Stimulated activated CD4-positive, alpha-beta T cell treated with anti-CD3 and anti-CD28 coated beads, Interleukin-4, amount 100 ng/mL, for 1 hour (primary cell): Measurements from ENCODE around the gene NRG2.

ENCODE experiments used
- DNase-seq: peaks from one replicate; pipeline ENCODE4 v3.0.0-alpha.2; 2020

Gene NRG2

DNA sequence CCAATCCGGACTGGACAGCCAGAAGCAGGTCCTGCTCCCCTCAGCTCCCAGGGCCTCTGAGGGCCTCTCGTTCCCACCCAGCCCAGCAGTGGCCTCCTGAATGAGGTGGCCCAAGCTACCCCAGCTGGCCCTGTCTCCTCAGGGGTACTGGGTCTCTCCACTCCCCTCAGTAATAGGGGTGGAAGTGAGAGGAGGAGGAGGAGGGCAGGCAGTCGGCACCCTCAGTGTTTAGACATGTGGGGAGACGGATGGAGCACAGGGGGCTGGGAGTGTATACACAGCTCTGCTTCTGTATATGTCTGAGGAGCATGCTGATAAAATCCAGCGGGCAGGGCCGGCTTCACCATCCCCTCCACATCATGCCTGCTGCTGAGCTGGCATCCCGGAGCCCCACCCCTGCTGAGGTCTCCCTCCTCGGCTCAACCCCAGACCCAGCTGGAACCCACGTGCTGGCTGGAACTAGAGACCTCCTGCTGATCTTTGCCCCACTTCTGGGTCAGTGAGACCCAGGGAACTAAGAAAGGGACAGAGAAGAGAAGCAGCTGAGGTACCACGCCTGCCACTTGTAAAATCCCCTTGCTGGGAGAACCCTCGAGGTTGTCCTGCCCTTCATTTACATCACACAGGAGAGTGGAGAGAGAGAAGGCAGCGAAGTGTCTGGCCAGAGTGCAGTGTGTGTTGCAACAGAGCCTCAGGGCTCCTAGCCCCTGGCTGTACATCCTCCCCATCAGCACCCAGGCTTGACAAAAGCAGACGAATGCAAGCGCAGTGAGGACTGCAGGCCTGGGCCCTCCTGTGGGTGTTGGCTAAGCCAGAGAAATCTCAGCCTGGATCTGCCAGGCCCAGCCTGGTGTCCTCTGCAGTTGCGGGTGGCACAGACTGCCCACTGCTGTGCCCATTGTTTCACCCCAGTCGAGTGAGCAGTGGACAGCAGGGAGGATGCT is 170.0 kb downstream of the NRG2 start:
- no peak for DNase-seq

DNA sequence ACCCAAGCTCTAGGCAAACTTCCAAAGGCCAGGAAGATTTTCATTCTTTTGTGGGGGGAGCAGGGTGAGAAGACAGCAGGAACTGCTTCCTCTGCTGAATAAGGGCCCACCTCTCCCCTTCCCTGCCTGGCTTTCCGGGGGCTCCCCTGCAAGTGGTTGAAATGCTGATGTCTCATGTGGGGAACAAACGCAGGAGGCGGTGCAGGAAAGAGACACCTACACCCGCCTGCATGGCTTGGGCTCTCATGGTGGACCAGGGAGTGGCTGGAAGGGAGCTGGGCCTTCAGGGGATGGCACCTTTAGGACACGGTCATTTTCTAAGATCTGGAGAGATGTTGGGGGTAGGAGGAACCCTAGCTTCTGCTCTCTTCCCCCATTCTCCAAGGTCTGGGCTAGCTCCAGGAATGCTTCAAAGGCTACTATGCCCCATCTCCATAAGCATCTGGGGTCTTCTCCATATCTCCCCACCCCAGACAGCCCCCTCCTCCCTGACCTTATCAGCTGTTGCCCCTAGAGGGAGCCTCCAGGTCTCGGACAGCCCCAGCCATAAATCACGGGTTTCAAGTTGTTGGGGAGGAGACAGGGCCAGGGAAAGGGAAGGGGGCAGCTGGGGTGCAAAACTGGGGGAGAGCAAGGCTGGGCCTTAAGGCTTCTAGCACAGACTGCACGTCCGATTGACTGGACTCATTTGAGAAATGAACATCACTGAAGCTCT is 170.9 kb downstream of the NRG2 start:
- DNase-seq: no peak

- no peak for DNase-seq
Observed at GRCh38 chr5:139871614-139872013, 171.5 kb downstream of the NRG2 start.

DNA sequence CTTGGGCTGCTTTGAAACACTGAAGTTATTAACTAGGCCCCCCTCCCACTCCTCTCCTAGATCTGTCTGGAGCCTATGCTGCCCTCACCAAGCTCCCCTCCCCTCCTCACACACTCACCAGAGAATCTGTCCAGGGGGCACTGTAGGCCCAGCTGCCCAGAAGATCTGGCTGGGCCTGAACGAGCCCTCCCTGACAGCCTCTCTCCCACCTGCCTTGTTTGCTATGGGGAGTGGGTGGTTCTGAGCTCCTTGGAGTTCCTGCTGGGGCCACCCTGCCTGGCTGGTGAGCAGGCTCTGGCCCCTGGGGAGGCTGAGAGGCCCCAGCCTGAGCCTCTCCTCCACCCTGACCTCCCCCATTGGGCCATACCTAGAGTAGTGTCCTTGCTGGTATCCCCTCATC is 172.4 kb downstream of the NRG2 start:
- DNase-seq: no peak

GRCh38 chr5:139869042-139869790 is 173.9 kb downstream of the NRG2 start:
- no peak for DNase-seq

GRCh38 chr5:139867581-139867980 is 175.5 kb downstream of the NRG2 start:
- no peak for DNase-seq

- no peak for DNase-seq
Observed at GRCh38 chr5:139867109-139867508, 176.0 kb downstream of the NRG2 start.

DNA sequence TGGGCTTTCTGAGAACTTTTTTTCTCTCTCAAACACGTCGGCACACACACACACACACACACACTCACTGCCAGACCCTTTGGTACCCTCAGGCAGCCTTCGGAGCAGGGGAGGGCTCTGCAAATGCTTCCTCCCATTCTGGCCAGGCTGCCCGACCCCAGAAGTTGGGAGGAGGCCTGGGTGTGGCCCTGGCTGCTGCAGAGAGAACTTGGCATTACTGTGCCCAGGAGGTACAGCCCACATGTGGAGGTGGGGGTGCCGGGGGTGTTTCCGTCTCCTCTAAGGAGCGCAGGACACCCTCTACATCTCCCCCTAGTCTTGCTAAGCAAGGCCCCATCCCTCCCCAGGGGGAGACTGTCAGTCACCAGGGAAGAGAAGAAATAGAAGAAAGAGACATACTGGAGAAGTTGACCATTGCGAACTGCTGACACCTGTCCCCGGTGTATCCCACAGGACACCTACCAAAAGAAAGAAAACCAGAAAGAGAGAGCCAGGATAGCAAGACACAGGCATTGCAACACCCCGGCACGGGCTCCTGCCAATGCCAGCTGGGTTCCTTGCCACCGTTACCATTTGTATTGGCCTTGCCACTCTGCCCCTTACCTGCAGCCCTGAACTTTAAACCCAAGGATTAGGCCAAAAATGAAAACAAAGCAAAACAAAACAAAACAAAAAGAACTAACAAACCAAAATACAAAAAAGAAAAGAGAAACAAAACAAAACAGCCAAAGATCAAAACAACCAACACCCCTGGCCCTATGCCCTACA is 178.2 kb downstream of the NRG2 start:
- DNase-seq: no peak

DNA sequence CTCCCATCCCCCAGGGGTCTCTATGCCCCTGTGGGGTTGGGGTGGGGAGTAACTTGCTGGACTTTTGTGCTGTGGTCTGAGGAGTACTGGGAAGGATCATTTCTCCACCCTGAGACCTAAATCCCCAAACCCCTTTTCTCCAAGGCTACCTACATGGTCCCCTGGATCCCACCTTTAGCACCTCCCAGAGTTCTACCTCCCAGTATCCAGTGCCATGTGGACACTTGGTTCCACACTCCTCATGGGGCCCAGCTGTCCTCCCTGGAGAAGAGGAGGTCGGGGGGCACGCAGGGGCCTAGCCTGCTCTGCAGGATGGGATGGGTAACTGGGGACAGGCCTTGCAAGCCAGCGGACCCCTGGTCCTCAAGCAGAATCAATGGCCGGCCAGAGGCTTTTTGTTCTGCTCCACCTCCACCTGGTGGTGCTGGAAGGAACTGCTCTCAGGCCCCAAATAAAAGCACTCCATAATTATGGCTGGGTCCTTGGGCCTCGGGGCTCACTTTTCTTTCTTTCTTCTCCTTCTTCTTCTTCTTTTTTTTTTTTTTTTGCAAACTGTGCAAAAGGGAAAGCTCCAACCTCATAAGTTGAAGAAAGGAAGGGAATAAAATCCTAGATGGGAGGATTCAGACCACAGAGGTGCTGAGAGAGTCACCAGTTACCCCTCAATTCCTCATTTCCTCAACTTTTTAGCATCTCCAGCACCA is 179.1 kb downstream of the NRG2 start:
- DNase-seq: peak; percentile 61

DNA sequence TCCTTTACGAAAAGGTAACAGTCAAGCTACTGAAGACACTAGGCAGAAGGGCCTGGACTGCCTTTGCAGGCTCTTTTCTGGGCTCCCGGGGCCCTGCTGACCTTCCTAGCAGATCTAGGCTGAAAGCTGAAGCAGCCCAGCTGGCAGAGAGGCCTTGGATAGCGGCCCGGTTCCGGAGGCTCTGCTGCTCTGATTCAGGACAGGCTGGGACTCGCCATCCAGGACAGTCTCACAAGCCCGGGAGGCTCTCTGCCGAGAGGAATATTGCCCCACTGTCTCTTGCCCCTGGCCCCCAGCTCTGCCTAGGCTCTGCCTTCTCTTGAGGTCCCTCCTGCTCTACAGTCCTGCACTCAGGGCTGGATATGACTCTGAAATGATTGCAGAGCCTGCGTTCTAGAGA is 179.7 kb downstream of the NRG2 start:
- DNase-seq: no peak

DNA sequence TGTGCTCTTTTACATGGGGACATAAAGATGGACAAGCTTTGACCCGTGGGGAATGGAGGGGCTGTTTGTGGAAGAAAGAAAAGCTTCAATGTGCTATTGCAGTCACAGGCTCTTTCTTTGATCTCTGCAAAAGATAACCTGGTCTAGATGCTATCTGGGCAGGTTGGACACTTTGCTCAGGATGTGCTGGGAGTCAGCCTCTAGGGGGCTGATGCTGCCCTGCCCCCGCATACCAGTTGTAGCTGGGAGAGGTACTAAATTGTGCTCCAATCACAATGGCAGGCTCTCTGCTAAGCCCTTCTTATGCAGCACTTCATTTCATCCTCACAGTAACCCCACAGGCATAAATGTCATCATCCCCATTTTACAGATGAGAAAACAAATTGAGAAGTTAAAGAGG is 180.3 kb downstream of the NRG2 start:
- no peak for DNase-seq

GRCh38 chr5:139862313-139862712 is 180.8 kb downstream of the NRG2 start:
- DNase-seq: no peak

GRCh38 chr5:139861889-139862207 is 181.3 kb downstream of the NRG2 start:
- no peak for DNase-seq

DNA sequence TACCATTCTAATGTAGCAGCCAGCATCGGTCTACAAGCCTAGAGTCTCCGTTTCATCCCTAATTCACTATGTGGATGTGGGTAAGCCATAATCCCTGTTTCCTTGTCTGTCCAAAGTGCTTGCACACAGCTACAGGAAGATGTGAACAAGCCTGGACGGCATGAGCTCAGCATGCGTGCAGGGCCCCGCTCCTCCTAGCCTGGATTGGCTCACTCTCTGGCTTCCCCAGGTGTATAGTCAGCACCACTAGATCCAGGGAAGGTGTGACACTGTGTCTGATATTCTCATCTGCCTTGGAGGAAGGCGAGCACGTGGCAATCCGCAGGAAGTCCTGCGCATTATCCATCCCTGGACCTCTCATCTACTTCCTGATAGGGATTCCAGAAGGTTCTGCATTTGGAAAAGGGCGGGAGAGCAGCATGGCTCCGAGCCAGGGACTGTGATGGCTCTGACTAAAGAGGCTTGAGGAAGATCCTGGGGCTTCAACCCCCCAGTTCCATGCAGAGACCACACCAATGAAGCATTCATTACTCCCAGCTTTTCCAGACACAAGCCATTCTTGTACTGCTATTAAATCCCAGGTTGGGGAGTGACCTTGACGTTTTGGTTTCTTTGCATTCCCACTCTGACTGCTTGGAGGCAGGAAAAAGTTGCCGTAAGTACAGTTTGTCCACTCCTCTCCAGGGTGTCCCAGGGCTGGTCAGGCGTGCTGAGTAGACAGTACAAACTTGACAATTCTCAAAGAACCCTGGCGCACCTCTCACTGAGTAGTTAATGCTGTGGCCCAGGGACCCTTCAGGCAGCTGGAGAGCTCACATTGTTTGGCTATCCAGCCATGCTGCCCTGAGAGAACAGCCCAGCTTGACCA is 181.8 kb downstream of the NRG2 start:
- no peak for DNase-seq

GRCh38 chr5:139859013-139859412 is 184.1 kb downstream of the NRG2 start:
- no peak for DNase-seq

- no peak for DNase-seq
Observed at GRCh38 chr5:139856714-139857113, 186.4 kb downstream of the NRG2 start.

- no peak for DNase-seq
Observed at GRCh38 chr5:139855946-139856540, 187.1 kb downstream of the NRG2 start.

GRCh38 chr5:139855451-139855850 is 187.6 kb downstream of the NRG2 start:
- no peak for DNase-seq

DNA sequence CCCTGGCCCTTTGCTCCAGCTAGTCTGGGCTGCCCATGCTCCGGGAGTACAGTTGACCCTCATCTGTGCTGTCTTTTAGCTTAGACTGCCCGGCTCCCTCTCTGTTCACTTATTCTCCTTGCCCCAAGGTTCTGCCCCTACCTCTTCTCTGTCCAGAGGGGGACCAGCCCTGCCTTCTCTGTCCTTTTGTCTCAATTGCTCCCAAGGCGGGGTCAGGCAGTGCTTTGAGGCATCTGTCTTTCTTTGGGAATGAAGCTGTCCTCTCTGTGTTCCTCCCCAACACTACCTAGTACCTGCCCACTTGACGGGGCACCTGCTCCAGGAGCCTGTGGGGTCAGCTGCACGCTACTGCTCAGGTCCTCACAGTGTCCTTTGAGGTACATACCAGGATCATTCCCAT is 188.1 kb downstream of the NRG2 start:
- DNase-seq: no peak

DNA sequence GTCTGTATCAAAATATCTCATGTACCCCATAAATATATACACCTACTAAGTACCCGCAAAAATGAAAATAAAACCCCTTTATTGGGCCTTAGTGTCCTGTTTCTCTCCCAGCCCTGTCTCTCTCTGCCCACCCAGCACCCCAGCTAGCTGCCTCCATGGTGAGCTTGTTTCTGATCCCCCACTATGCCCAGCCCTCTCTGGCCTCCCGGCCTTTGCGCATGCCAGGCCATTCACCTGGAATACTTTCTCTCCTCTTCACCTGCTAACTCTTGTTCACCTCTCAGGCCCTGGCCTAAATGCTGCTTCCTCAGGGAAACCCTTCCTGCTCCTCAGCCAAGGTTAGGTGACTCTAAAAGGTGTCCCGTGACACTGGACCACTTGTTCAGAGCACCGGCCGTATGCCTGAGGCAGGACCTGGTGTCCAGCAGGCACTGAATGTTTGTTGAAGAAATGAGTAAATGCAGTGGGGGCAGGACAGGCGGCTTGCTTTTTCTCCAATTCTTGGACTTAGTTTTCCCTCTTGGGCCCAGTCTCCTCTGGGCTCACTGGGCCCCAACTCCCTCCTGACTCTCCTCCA is 189.0 kb downstream of the NRG2 start:
- DNase-seq: no peak
